H7 (cell line): ENCODE measurements around the gene HSD11B2. TPM values are rescaled to one million over a fixed set of nuclear protein-coding genes. Genes with fewer than 3 reads are reported as not detected.

Experiments
- DNase-seq: peaks from one replicate; pipeline ENCODE4 v3.0.0; 2012
- H3K27me3 ChIP-seq: 2 replicates; pipeline ENCODE4 v1.6.0; 2011; ENCODE audit warnings: mild to moderate bottlenecking, low read length; ENCODE audit not compliant: control insufficient read depth, insufficient read depth
- H3K36me3 ChIP-seq: replicated peaks from 2 replicates; pipeline ENCODE4 v1.5.1; 2011; ENCODE audit warnings: low read length; ENCODE audit not compliant: control insufficient read depth, insufficient read depth
- H3K4me3 ChIP-seq: 2 replicates; pipeline ENCODE4 v1.5.1; 2011; ENCODE audit warnings: low read depth, mild to moderate bottlenecking, control low read depth, low read length, moderate library complexity; ENCODE audit not compliant: insufficient read depth
- total RNA-seq: library from RNA; depleted of rRNA; stranded (reverse); fragments of >200 nt; shearing (Covaris generic); gene quantifications from 2 replicates; pipeline ENCODE4 v1.2.3, GENCODE V29; 2014

The HSD11B2 gene
- total RNA-seq, 1 experiment from 2014 or later = 25.1 TPM

DNA sequence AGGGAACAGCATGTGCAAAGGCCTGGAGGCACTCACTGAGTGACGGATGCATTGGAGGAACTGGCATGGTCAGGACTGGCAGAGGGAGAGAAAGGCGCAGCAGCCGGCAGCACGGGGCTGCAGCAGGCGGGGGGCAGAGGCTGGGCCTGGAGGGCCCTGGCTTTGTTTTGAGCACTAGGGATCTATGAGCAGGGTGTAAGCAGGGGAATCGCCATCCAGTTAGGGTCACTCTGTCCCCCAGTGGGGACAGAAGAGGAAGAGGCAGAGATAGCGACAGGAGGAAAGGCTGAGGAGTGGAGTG lies 14.2 kb downstream of the HSD11B2 start:
- DNase-seq = peak; percentile 52
- Histone ChIP-seq H3K4me3 (no peak overlapping the region), H3K36me3 (no peaks in the 10 kb centered on the region), H3K27me3 (no peaks in the 10 kb centered on the region)

DNA sequence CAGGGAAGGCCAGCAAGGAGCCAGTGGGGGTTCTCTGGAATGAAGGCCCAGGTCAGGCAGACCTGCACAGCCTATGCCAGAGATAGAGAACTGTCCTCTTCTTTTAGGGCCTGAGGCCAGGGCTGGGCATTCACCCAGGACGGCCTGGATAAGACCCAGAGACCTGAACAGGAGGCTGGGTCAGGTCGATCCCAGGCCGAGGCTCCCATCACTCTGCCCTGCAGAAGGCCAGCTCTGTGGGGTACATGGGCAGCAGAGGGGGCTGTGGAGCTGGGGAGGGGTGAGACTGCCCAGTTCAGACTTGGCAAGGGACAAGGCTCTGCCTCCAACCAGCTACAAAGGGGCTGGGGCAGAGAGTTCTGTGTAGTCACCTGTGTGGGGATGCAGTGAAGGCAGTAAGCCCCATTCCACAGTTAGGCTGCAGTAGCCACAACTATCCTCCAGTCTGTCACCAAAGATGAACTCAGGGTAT lies 14.6 kb downstream of the HSD11B2 start:
- DNase-seq = peak; percentile 73
- Histone ChIP-seq H3K36me3 (no peaks in the 10 kb centered on the region), H3K27me3 (no peaks in the 10 kb centered on the region), H3K4me3 (no peak overlapping the region)

DNA sequence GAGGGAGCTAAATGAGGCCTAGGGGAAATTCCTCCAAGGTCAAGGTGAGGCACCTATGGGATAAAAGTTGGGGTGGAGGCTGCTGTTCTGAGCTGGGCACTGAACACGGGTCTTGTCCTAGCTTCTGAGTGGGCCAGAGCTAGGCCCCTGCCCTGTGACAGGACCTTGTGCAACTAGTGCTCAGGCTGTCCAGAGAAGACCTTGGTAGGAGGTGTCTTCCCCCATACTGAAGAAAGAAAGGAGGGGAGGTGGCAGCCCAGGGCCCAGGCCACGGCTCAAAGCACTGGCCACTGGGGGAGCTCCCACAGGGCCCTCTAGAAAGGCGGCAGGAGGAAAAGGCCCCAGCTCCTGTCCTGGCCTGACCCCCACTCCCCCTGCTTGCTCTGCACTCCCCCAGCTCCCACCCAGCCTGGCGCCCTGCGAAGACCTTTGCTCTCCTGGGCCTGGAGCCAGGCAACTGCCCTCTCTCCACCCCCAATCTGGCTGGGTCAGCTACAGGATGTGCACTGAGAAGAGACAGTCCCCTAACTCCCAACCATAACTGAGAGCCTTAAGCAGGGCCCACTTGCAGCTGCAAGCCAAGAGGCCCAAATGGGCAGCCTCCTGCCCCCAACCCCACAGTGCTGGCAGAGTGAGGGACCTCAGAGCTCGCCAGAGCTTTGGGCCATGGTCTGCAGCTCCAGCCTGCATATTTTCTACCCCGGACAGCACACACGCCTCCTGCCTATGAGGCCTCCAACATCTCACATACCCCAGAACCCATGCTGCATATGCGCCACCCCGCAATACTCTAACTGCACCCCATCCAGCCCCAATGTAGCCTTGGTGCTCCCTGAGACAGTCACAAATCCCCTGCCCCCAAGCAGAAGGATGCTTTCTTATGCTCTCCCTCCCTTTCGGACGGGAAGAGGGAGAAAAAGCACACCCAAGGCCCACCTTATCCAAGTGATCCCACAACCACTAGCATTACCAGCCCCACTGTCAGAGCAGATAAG lies 15.3 kb downstream of the HSD11B2 start:
- no peak overlapping the region for H3K4me3 ChIP-seq
- DNase-seq = peak; percentile 73
- H3K27me3 ChIP-seq = no peaks in the 10 kb centered on the region
- no peaks in the 10 kb centered on the region for H3K36me3 ChIP-seq

DNA sequence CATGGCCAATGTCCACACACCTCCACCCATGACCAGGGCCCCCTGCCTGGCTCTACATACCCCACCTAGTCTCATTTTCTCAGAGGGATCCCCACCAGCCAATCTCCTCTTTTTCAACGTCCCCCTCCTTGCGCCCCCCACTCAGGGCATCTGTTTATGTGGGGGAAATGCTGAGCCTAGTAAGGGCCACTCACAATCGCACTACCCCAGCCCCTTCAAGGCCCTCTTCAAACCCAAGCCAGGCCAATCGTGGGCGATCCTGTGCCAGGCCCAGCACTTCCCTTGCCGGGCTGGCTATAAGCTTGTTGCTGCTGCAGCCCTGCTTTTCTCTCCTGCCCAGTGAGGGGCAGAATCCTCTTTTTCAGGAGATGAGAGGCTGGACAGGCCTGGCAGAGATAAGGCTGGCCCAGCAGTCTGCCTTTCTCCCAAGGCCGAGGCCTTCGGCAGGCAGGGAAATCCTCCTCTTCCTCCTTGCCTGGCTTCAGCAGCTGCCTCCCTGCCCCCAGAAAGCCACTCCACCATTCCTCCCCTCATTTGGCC lies 16.1 kb downstream of the HSD11B2 start:
- H3K36me3 ChIP-seq = no peaks in the 10 kb centered on the region
- H3K27me3 ChIP-seq = no peaks in the 10 kb centered on the region
- no peak overlapping the region for H3K4me3 ChIP-seq
- no peak for DNase-seq

DNA sequence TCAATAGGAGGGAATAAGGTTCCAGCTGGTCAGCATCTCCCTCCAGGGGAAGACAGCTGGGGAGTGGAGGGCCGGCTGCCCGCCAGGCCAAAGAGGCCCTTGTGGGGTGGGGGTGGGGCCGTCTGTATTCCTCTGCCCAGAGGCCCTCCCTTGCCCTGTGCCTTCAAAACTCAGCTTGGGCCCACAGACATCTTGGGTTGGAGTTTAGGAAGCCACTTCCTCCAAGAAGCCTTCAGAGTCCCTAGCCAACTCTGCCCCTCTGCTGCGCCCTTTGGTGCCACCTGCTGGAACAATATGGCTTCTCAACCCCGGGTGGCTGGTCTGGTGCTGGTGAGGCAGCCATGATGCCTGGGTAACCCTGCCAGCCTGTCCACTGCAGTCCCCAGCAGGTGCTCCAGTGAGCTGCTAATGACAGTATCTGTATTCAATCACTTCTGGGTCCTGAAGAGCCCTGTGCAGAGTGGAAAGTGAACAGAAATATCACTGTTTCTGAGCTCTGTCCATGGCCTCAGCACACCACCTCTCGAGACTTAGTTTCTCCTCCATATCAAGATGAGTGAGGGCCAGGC lies 16.7 kb downstream of the HSD11B2 start:
- no peaks in the 10 kb centered on the region for H3K36me3 ChIP-seq
- H3K27me3 ChIP-seq = no peaks in the 10 kb centered on the region
- DNase-seq = peak; percentile 87
- H3K4me3 ChIP-seq = no peak overlapping the region

DNA sequence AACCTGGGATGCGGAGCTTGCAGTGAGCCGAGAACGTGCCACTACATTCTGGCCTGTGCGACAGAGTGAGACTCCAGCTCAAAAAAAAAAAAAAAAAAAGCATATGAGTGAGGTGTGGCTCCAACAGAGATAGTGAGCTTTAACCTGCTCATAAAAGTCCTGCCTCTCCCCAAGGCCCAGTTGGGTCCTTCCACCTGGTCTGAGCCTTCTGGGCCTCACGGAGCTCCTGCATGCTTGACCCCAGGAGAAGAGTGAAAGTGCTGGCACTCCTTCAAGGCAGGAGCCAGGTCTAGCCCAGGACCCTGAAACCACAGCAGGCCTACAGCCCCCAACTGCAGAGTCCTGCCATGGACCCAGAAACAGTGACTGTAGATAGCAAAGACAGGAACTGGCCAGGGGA lies 17.7 kb downstream of the HSD11B2 start:
- DNase-seq = no peak
- no peaks in the 10 kb centered on the region for H3K36me3 ChIP-seq
- no peaks in the 10 kb centered on the region for H3K27me3 ChIP-seq

DNA sequence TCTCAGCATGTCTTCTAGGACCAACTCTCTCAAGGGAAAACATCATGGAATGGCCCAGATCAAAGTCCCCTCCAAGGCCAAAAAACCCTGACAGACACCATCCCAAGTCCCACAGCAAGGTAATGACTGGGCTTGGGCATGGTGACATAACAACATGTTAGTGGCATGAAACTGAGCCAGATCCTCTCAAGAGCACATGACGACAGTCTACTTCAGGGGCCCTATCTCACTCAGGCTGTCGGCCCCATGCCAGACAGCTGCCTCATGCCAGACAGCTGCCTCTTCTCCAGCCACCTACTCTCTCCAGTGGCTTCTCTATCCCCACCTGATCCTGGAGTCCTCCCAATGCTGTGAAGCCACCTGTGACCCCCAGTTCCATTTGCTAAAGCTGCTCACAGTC lies 18.4 kb downstream of the HSD11B2 start:
- Histone ChIP-seq H3K36me3 (no peaks in the 10 kb centered on the region), H3K27me3 (no peaks in the 10 kb centered on the region), H3K4me3 (no peak overlapping the region)
- no peak for DNase-seq

More for the DNA sequence above, 17.7 kb downstream of the HSD11B2 start:
- no peak overlapping the region for H3K4me3 ChIP-seq

DNA sequence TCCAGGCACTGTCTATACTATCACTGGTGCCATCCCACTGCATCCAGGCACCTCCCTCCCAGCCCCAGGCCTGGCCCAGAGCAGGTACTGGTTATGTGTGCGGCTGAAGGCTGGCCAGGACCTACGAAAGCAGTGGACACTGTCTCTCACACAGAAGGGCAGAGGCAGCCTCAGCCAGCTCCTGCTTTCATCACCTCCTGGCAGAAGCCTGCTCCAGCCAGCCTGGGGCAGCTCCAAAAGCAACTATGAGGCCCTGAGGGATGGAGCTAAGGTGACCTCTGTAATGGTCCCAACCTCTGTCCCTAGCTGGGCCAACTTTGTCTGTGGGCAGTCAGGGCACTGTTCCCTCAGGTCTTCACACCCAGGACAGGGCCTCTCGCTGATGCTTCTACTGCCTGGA lies 18.8 kb downstream of the HSD11B2 start:
- Histone ChIP-seq H3K36me3 (no peaks in the 10 kb centered on the region), H3K27me3 (no peaks in the 10 kb centered on the region), H3K4me3 (no peak overlapping the region)
- DNase-seq = no peak

DNA sequence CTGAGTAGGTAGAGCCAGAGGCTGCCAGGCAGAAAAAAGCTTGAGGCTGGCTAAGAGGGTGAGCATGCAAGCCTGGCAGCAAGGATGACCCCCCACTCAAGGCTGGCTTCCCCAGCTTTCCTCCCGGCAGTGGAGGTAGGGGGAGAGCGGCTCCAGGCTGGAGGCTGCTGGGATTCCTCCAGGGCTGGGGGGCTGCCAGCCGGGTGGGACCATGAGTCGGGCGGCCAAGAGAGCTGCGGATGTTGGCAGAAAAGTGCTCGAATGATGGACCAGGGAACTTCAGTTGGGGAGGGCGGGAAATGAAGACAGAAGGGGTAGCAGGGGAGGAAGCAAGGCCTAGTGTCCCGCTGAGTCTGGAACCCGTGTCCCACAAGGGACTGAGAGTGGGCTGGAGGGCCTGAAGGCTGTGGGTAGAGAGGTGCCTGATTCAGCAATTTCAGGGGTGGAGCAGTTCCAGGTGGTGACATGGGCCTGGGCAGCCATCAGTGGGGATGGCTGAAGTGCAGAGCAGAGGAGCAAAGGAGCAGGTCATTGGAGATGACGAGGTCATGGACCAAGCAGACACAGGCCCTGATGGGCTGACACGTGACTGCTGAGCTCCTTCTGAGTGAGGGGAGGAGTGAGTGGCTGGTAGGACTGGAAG lies 20.3 kb downstream of the HSD11B2 start:
- H3K36me3 ChIP-seq = no peaks in the 10 kb centered on the region
- DNase-seq = no peak
- H3K4me3 ChIP-seq = no peak overlapping the region
- H3K27me3 ChIP-seq = no peaks in the 10 kb centered on the region

DNA sequence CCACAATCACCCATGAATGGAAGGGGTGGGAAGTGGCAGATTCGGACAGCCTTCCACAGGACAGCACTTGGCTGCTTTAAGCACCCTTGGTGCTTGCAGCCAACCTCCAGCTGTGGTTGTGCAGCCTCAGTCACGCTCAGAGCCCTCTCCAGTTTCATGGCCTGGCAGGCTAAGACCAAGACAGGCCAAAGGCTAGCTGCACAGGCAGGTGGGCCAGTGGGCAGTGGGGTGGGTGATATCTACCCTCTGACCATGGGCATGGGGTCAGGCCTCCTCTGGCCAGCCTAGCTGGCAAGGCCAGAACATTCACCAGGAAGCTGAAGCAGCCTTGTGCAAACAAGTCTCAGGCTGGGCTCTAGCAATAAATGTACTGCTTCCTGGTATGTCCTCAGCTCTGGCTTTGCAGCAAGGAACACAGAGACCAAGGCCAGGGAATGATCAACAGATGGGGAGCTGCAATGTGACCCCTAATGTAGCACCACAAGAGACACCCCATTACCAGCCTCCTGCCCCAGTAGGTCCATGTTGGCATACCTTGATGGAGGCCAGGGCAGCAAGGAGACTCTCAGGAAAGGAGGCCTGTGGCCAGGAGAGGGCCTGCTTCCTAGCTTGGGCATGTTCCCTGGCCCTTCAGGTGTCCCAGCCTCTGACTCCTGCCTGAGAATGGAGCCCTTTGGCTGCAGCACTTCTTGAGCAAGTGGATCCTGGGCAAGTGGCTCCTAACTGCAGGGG lies 20.9 kb downstream of the HSD11B2 start:
- no peak overlapping the region for H3K4me3 ChIP-seq
- H3K36me3 ChIP-seq = no peaks in the 10 kb centered on the region
- DNase-seq = no peak
- no peaks in the 10 kb centered on the region for H3K27me3 ChIP-seq

DNA sequence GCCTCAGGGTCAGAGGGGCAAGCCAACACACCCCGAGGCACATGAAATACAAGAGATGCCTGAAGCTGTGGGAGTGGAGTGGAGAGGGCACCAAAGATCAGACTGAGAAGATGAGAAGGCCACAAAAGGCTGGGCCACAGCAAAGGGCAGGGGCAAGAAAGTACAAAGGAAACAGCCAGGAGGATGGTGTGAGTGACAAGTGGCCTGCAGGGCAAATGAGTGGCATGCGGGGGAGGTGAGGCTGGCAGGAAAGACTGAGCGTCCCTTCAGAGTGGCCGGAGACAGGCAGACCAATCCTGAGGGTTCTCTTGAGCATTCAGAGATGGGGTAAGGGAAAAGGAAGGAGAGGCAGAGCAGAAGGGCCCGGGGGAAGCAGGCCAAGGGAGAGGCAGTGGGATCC lies 23.2 kb downstream of the HSD11B2 start:
- Histone ChIP-seq H3K4me3 (no peak overlapping the region), H3K36me3 (no peaks in the 10 kb centered on the region), H3K27me3 (no peaks in the 10 kb centered on the region)
- peak; percentile 32 for DNase-seq

DNA sequence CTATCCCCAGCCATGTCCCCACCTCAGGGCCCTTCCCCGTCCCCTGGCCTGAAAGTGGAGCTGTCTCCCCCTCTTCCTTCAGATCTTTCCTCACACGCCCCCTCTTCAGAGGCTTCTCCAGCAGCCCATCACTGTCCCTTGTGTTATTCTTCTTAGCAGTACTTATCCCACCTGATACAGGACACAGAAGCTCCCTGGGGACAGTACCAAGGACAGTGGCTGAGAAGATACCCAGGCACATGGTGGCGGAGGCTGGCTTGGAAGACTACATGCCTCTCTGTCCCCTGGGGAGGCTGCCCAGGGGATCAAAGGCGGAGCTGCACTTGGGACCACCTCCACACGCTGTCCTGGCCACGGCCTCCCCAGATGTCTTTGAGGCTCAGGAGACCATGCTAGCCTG lies 23.9 kb downstream of the HSD11B2 start:
- Histone ChIP-seq H3K27me3 (no peaks in the 10 kb centered on the region), H3K36me3 (no peaks in the 10 kb centered on the region), H3K4me3 (no peak overlapping the region)
- DNase-seq = peak; percentile 30

DNA sequence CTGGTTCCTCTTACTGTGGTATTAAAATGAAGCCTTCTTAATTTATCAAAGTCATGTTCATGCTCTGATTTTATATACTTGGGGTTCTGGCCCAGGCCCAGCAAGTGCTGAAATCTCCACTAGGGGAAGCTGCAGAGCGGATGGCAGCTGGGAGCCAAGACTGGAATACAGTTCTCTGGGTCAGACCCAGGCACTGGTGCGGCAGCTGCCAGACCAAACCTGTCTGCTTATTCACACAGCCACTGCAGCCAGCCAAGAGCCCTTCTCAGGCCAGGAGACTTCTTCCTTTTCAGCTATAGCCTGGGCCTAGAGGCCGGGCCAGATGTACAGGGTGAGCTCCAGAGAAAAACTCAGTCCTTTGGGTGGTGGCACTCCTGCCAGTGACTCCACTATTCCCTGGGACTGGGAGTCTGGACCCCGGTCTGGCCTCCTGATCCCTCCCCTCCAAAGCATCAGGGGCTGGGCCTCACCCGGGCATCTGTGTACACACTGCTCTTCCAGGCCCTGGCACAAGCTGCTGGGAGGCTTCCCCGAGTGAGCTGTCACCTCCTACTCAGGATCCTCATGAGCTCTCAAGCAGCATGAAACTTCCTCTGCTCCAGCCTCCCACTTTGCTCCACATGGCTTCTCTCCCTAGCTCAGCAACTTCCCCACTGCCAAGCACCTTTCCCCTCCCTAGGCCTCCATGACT lies 25.6 kb downstream of the HSD11B2 start:
- H3K36me3 ChIP-seq = no peaks in the 10 kb centered on the region
- no peak overlapping the region for H3K4me3 ChIP-seq
- H3K27me3 ChIP-seq = no peaks in the 10 kb centered on the region
- peak; percentile 86 for DNase-seq

DNA sequence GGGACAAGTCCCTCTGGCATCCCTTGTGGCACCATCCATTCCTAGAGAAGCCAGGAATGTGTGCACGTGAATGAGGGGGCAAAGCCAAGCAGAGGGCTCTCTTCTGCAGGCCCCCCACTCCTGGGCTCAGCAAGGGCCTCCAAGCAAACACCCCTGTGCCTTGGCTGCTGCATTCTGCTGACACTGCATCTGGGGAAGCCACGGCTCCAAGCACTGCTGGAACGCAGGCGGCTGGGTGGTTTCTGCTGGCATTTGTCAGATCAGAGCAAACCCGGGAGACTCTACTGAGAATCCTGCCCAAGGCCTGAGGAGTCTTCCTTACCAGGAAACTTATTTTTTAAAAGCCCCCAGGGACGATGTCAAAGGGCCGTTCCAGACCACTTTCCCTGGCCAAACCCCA lies 26.7 kb downstream of the HSD11B2 start:
- Histone ChIP-seq H3K27me3 (no peaks in the 10 kb centered on the region), H3K4me3 (no peak overlapping the region), H3K36me3 (no peaks in the 10 kb centered on the region)
- no peak for DNase-seq
